AG10803 (cell line): ENCODE measurements around the gene TRAPPC14.
"Not testable (repeated sequence)": the region's sequence is repeated elsewhere in the genome, so short reads cannot be mapped to it uniquely, and the experiment has no call there.

Source experiments
- DNase-seq: peaks from one replicate; pipeline ENCODE4 v3.0.0; 2010; ENCODE audit warnings: low read depth
- H3K4me3 ChIP-seq: 2 replicates; pipeline ENCODE4 v1.5.1; 2011; ENCODE audit warnings: mild to moderate bottlenecking, low read length, control low read depth
- TF ChIP-seq, protein P1 (sequence below): conservative IDR thresholded peaks from 2 replicates; pipeline ENCODE4 v1.5.1; 2011; ENCODE audit warnings: mild to moderate bottlenecking, low read length, control low read depth, inconsistent platforms

Gene TRAPPC14

DNA sequence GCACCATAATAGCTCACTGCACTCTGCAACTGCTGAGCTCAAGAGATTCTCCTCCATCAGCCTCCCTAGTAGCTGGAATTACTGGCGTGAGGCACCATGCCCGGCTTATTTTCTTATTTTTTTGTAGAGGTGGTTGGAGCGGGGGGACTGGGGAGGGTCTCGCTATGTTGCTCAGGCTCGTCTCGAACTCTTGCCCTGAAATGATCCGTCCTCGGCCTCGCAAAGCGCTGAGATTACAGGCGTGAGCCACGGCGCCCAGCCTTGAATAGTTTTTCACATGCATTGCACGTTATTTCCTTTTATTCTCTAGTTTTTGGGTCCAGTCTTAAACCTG is 10.3 kb downstream of the TRAPPC14 start:
- TF ChIP-seq, protein P1, sequence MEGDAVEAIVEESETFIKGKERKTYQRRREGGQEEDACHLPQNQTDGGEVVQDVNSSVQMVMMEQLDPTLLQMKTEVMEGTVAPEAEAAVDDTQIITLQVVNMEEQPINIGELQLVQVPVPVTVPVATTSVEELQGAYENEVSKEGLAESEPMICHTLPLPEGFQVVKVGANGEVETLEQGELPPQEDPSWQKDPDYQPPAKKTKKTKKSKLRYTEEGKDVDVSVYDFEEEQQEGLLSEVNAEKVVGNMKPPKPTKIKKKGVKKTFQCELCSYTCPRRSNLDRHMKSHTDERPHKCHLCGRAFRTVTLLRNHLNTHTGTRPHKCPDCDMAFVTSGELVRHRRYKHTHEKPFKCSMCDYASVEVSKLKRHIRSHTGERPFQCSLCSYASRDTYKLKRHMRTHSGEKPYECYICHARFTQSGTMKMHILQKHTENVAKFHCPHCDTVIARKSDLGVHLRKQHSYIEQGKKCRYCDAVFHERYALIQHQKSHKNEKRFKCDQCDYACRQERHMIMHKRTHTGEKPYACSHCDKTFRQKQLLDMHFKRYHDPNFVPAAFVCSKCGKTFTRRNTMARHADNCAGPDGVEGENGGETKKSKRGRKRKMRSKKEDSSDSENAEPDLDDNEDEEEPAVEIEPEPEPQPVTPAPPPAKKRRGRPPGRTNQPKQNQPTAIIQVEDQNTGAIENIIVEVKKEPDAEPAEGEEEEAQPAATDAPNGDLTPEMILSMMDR = no peak
- H3K4me3 ChIP-seq = peak overlapping the region; percentile 54
- DNase-seq = no peak

DNA sequence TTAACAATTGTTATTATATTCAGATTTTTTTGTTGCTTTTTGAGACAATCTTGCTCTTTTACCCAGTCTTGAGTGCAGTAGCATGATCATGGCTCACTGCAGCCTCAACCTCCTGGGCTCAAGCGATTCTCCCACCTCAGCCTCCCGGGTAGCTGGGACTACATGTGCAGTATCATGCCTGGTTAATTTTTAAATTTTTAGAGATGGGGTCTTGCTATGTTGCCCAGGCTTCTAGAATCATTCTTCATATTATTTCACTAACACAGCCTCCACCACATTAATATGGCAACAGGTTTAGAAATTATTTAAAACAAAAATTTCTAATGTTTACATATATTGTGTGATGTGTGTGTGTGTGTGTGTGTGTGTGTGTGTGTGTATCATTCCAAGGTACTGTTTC is 11.2 kb downstream of the TRAPPC14 start:
- TF ChIP-seq, protein P1 = no peak
- DNase-seq = no peak
- H3K4me3 ChIP-seq = no peak overlapping the region

DNA sequence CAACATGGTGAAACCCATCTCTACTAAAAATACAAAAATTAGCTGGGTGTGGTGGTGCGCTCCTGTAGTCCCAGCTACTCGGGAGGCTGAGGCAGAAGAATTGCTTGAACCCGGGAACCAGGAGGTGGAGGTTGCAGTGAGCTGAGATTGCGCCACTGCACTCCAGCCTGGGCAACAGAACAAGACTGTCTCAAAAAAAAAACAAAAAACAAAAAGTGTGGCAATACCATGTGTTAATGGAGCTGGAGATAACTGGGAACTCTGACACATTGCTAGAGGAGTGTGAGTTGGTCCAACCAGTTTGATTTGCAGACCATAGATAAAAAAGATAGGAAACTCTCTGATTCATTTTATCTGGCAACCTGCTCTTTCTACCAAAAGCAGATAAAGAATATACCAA is 12.2 kb downstream of the TRAPPC14 start:
- DNase-seq = peak; percentile 77
- not testable (repeated sequence) for H3K4me3 ChIP-seq

DNA sequence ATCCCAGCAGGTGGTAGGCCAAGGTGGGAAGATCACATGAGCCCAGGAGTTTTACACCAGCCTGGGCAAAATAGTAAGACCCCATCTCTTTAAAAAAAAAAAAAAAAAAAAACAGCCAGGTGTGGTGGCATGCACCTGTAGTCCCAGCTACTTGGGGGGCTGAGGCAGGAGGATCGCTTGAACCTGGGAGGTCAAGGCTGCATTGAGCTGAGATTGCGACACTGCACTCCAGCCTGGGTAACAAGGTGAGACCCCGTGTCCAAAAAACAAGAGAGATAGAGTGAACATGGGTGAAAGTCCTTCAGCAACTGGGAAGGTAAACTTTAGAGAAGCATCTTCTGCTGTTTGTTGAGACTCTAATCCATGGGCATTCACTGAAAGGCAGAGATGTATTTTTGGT is 16.1 kb downstream of the TRAPPC14 start:
- no peak overlapping the region for H3K4me3 ChIP-seq
- TF ChIP-seq, protein P1 = no peak
- no peak for DNase-seq

DNA sequence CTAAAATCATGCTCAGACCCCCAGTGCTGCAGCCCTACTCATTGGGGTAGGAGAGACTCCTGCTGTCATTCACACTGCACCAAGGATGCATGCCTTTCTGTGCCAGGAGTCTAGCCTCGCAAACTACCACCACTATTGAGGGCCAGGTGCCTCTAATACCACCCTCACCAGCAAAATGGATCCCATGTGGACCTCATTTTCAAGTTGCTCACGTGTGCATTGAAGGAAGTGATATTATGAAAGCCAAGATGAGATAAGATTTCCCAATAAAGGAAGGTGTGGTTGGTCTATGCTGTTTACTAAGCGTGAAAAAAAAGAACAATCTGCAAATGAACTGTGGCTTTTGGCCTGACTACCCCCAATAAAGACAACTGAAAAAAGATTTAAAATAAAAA is 17.0 kb downstream of the TRAPPC14 start:
- H3K4me3 ChIP-seq = no peak overlapping the region
- TF ChIP-seq, protein P1 = no peak

DNA sequence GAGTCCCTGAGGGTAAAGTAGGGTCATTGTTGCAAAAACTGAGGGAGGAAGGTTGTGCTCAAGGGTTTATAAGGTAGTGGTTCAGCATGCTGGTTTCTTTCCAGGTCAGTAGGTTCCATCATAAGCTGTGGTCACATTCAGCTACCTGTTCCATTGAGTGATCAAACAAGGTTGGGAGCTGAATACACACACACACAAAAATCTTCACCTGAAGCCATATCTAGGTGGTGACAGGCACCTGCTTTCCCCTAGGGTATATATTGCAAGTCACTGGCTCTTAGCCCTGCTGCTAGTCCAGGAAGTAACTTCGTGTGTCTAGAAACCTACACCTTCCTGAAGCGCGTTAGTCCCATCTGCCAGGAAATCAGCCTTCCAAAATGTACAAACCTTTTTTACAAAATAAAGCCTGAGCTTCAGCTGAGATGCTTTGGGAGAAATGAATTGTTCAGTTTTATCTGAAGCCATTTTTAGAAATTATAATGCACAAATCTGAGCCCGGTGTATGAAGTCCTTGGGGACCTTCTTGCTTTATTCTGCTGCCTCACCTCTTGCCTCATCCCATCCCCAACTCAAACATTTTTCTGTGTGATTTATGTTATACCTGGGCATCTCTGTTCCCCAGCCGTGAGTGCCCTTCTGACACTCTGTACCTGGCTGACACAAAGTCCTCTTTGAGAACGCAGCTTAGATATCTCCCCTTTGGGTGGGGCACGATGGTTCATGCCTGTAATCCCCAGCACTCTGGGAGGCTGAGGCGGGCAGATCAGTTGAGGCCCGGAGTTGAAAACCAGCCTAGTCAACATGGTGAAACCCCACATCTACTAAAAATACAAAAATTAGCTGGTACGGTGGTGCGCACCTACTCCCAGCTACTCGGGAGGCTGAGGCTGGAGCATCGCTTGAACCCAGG is 20.4 kb downstream of the TRAPPC14 start:
- DNase-seq = no peak
- TF ChIP-seq, protein P1 = no peak

More for the DNA sequence above, 17.0 kb downstream of the TRAPPC14 start:
- no peak for DNase-seq

DNA sequence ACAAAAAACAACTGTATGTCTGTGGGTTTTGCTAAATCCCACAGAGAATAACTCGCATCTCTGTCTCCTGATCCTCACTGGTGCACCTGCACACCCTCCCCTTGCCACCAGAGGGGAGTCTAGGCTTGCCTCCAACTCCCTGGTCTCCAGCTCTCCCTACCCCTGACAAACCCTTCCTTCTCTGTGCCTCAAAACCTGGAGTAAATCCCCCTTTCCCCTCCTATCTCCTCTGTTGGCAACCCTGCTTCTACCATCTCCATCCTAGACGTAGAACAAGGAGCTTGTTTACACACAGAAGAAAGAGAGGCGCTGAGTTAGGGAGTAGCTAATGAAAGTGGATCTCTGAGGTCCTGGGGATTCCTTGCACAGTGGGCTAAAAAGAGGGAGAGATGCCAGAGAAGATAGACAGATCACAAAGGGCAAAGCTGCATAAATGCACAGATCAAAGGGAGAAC is 25.8 kb downstream of the TRAPPC14 start:
- no peak overlapping the region for H3K4me3 ChIP-seq
- TF ChIP-seq, protein P1 = peak; percentile 97
- peak; percentile 62 for DNase-seq

More for the DNA sequence above, 20.4 kb downstream of the TRAPPC14 start:
- no peak overlapping the region for H3K4me3 ChIP-seq
